ENCODE measurements around the gene VPS13D. TPM values are rescaled to one million over a fixed set of nuclear protein-coding genes. Genes with fewer than 3 reads are reported as not detected.

VPS13D gene
- total RNA-seq, 1 donor from 2014 or later = 25.8 TPM

DNA sequence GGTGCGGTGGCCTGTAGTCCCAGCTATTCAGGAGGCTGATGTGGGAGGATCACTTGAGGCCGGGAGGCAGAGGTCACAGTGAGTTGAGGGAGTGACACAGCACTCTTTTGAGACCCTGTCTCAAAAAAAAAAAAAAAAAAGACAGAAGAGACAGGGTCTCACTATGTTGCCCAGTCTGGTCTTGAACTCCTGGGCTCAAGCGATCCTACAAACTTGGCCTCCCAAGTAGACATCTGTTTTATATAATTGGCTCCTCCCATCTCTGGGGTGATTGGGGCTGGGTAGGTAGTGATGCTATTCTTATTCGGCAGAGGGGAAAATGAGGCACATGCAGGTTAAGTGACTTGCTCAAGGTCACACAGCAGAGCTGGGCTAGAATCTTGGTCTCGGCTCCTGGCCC, 23.6 kb upstream of the VPS13D start:
- Histone ChIP-seq H3K4me3 (ENCODE audit: low read depth, low read length) (no peak overlapping the region), H3K36me3 (ENCODE audit: control insufficient read depth, insufficient read depth, low read length) (no peaks in the 10 kb centered on the region), H3K27me3 (ENCODE audit: control insufficient read depth, insufficient read depth, low read length) (no peaks in the 10 kb centered on the region)
- DNase-seq (ENCODE audit: low read depth) = no peak
- FAIRE-seq = no peak
- TF ChIP-seq, protein P1, sequence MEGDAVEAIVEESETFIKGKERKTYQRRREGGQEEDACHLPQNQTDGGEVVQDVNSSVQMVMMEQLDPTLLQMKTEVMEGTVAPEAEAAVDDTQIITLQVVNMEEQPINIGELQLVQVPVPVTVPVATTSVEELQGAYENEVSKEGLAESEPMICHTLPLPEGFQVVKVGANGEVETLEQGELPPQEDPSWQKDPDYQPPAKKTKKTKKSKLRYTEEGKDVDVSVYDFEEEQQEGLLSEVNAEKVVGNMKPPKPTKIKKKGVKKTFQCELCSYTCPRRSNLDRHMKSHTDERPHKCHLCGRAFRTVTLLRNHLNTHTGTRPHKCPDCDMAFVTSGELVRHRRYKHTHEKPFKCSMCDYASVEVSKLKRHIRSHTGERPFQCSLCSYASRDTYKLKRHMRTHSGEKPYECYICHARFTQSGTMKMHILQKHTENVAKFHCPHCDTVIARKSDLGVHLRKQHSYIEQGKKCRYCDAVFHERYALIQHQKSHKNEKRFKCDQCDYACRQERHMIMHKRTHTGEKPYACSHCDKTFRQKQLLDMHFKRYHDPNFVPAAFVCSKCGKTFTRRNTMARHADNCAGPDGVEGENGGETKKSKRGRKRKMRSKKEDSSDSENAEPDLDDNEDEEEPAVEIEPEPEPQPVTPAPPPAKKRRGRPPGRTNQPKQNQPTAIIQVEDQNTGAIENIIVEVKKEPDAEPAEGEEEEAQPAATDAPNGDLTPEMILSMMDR (IDR thresholded peaks at IDR 0.05; ENCODE audit: insufficient read depth, low read length, severe bottlenecking) = no peak

DNA sequence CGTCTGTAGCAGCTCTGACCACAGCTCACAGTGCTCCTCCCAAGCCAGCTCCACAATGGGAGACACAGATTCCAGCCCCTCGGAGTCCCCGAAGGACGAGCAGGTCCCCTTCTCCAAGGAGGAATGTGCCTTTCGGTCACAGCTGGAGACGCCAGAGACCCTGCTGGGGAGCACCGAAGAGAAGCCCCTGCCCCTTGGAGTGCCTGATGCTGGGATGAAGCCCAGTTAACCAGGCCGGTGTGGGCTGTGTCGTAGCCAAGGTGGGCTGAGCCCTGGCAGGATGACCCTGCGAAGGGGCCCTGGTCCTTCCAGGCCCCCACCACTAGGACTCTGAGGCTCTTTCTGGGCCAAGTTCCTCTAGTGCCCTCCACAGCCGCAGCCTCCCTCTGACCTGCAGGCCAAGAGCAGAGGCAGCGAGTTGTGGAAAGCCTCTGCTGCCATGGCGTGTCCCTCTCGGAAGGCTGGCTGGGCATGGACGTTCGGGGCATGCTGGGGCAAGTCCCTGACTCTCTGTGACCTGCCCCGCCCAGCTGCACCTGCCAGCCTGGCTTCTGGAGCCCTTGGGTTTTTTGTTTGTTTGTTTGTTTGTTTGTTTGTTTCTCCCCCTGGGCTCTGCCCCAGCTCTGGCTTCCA, 22.9 kb upstream of the VPS13D start:
- H3K4me3 ChIP-seq (ENCODE audit: low read depth, low read length) = no peak overlapping the region
- FAIRE-seq (no peak), DNase-seq (ENCODE audit: low read depth) (no peak)
- H3K27me3 ChIP-seq (ENCODE audit: control insufficient read depth, insufficient read depth, low read length) = no peaks in the 10 kb centered on the region
- no peaks in the 10 kb centered on the region for H3K36me3 ChIP-seq (ENCODE audit: control insufficient read depth, insufficient read depth, low read length)
- TF ChIP-seq, protein P1 (IDR thresholded peaks at IDR 0.05; ENCODE audit: insufficient read depth, low read length, severe bottlenecking) = no peak

DNA sequence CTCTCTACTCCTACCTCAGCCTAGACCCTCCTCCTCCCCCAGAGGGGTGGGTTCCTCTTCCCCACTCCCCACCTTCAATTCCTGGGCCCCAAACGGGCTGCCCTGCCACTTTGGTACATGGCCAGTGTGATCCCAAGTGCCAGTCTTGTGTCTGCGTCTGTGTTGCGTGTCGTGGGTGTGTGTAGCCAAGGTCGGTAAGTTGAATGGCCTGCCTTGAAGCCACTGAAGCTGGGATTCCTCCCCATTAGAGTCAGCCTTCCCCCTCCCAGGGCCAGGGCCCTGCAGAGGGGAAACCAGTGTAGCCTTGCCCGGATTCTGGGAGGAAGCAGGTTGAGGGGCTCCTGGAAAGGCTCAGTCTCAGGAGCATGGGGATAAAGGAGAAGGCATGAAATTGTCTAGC, 21.6 kb upstream of the VPS13D start:
- FAIRE-seq (no peak), DNase-seq (ENCODE audit: low read depth) (no peak)
- TF ChIP-seq, protein P1 (IDR thresholded peaks at IDR 0.05; ENCODE audit: insufficient read depth, low read length, severe bottlenecking) = no peak
- H3K27me3 ChIP-seq (ENCODE audit: control insufficient read depth, insufficient read depth, low read length) = no peaks in the 10 kb centered on the region
- no peaks in the 10 kb centered on the region for H3K36me3 ChIP-seq (ENCODE audit: control insufficient read depth, insufficient read depth, low read length)
- H3K4me3 ChIP-seq (ENCODE audit: low read depth, low read length) = no peak overlapping the region

DNA sequence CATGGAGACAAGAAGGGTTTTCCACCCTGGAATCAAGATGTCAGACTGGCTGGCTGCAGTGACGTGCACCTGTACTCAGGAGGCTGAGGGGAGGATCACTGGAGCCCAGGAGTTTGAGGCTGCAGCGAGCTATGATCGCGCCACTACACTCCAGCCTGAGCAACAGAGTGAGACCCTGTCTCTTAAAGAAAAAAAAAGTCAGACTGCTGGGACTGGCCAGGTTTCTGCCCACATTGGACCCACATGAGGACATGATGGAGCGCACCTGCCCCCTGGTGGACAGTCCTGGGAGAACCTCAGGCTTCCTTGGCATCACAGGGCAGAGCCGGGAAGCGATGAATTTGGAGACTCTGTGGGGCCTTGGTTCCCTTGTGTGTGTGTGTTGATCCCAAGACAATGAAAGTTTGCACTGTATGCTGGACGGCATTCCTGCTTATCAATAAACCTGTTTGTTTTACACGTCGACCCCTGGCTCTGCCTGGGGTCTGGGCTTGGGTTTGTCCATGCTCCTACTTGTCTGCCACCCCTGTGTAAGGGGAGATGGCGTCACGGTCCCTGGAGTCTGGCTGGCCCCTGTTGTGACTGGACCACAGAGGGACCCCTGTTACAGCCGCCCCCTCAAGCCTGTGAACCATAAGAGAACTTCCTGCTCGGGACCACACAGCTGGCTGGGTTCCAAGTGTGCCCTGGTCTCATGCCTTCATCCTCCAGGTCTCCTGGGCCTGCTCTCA, 20.9 kb upstream of the VPS13D start:
- TF ChIP-seq, protein P1 (IDR thresholded peaks at IDR 0.05; ENCODE audit: insufficient read depth, low read length, severe bottlenecking) = peak; percentile 91
- Histone ChIP-seq H3K36me3 (ENCODE audit: control insufficient read depth, insufficient read depth, low read length) (no peaks in the 10 kb centered on the region), H3K4me3 (ENCODE audit: low read depth, low read length) (no peak overlapping the region), H3K27me3 (ENCODE audit: control insufficient read depth, insufficient read depth, low read length) (no peaks in the 10 kb centered on the region)
- DNase-seq (ENCODE audit: low read depth) (peak; percentile 60), FAIRE-seq (peak; percentile 36)

DNA sequence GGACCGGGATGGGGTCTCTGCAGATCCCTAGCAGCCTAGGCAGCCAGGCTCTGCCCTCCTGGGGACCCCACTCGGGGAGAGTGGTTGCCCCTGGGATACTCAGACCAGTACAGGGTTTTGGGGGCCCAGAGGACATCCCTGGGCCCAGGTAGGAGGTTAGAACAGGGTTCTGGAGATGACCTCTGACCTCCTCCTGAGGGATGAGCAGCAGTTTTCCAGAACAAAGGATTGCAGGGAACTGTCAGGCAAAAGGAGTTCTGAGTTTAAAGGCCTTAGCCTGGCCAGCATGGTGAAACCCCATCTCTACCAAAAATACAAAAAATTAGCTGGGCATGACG, 20.4 kb upstream of the VPS13D start:
- Histone ChIP-seq H3K4me3 (ENCODE audit: low read depth, low read length) (no peak overlapping the region), H3K36me3 (ENCODE audit: control insufficient read depth, insufficient read depth, low read length) (no peaks in the 10 kb centered on the region), H3K27me3 (ENCODE audit: control insufficient read depth, insufficient read depth, low read length) (no peaks in the 10 kb centered on the region)
- no peak for DNase-seq (ENCODE audit: low read depth)
- no peak for FAIRE-seq
- TF ChIP-seq, protein P1 (IDR thresholded peaks at IDR 0.05; ENCODE audit: insufficient read depth, low read length, severe bottlenecking) = no peak

All from bronchial epithelial cell (primary cell).